GM23338 (cell line): Measurements from ENCODE around the gene ITGB2. TPM values are rescaled to one million over a fixed set of nuclear protein-coding genes. Genes with fewer than 3 reads are reported as not detected.

ENCODE experiments used
- ATAC-seq: fragments of 200-7000 bp; cut with Tn5 transposase; 3 replicates; pipeline ENCODE4 v1.9.1; 2020
- DNase-seq: peaks from one replicate; pipeline ENCODE4 v3.0.0-alpha.2; 2015; ENCODE audit warnings: low spot score
- H2AFZ ChIP-seq: fragments of 200-600 bp; sonication (generic); 2 replicates; pipeline ENCODE4 v1.8.0; 2016; ENCODE audit warnings: antibody characterized with exemption, mild to moderate bottlenecking, moderate library complexity
- H3F3A ChIP-seq: fragments of 200-600 bp; sonication (generic); replicated peaks from 2 replicates; pipeline ENCODE4 v1.8.0; 2017; ENCODE audit warnings: antibody characterized with exemption, mixed run types, low read depth
- H3K27ac ChIP-seq: fragments of 200-600 bp; sonication (generic); 2 replicates; pipeline ENCODE4 v1.6.1; 2016; ENCODE audit warnings: low read depth
- H3K27me3 ChIP-seq: fragments of 200-600 bp; sonication (generic); 2 replicates; pipeline ENCODE4 v1.8.0; 2016; ENCODE audit warnings: mild to moderate bottlenecking, mixed run types, moderate library complexity; ENCODE audit not compliant: insufficient read depth
- H3K36me3 ChIP-seq: fragments of 200-600 bp; sonication (generic); 2 replicates; pipeline ENCODE4 v1.8.0; 2016; ENCODE audit warnings: mild to moderate bottlenecking; ENCODE audit not compliant: insufficient read depth
- H3K4me1 ChIP-seq: fragments of 200-600 bp; sonication (generic); 2 replicates; pipeline ENCODE4 v1.8.0; 2016; ENCODE audit warnings: mild to moderate bottlenecking, moderate library complexity; ENCODE audit not compliant: insufficient read depth
- H3K4me2 ChIP-seq: fragments of 200-600 bp; sonication (generic); 2 replicates; pipeline ENCODE4 v1.7.1; 2017; ENCODE audit warnings: mixed run types
- H3K4me3 ChIP-seq: fragments of 200-600 bp; sonication (generic); 2 replicates; pipeline ENCODE4 v1.6.1; 2016; ENCODE audit warnings: mixed run types
- H3K79me2 ChIP-seq: fragments of 200-600 bp; sonication (generic); replicated peaks from 2 replicates; pipeline ENCODE4 v1.8.0; 2017; ENCODE audit warnings: mild to moderate bottlenecking; ENCODE audit not compliant: insufficient read depth
- H3K9me2 ChIP-seq: fragments of 200-600 bp; sonication (generic); 2 replicates; pipeline ENCODE4 v1.8.0; 2017; ENCODE audit not compliant: insufficient read depth
- H4K20me1 ChIP-seq: fragments of 200-600 bp; sonication (generic); replicated peaks from 2 replicates; pipeline ENCODE4 v1.8.0; 2017; ENCODE audit warnings: mild to moderate bottlenecking; ENCODE audit not compliant: insufficient read depth
- H3K27ac Mint-ChIP-seq: 2 replicates; pipeline ENCODE4 v1.8.0; 2020; ENCODE audit warnings: inconsistent platforms, mild to moderate bottlenecking, moderate library complexity, mixed read lengths
- H3K27me3 Mint-ChIP-seq: 3 replicates; pipeline ENCODE4 v1.8.0; 2022; ENCODE audit warnings: low read depth, mild to moderate bottlenecking, moderate library complexity, mixed read lengths, inconsistent platforms; ENCODE audit not compliant: insufficient read depth, poor library complexity
- H3K36me3 Mint-ChIP-seq: 3 replicates; pipeline ENCODE4 v1.8.0; 2021; ENCODE audit warnings: low read depth, mild to moderate bottlenecking, inconsistent platforms, moderate library complexity, mixed read lengths
- H3K4me1 Mint-ChIP-seq: 3 replicates; pipeline ENCODE4 v1.8.0; 2020; ENCODE audit warnings: mild to moderate bottlenecking, inconsistent platforms, mixed read lengths
- H3K4me3 Mint-ChIP-seq: 3 replicates; pipeline ENCODE4 v1.8.0; 2021; ENCODE audit warnings: moderate library complexity, mild to moderate bottlenecking, inconsistent platforms, mixed read lengths
- H3K9me3 Mint-ChIP-seq: 3 replicates; pipeline ENCODE4 v1.8.0; 2020; ENCODE audit warnings: moderate library complexity, mild to moderate bottlenecking, inconsistent platforms, mixed read lengths
- CREB1 ChIP-seq: fragments of 250-450 bp; sonication (Bioruptor Pico); IDR thresholded peaks from 2 replicates; pipeline ENCODE4 v1.5.0; 2020; ENCODE audit warnings: low read depth, mild to moderate bottlenecking, moderate library complexity
- EZH2 ChIP-seq: fragments of 200-600 bp; sonication (generic); IDR thresholded peaks from one replicate; pipeline ENCODE4 v1.8.0; 2017; ENCODE audit warnings: antibody characterized with exemption, mild to moderate bottlenecking, low read depth; ENCODE audit not compliant: unreplicated experiment
- JUNB ChIP-seq: IDR thresholded peaks from one replicate; pipeline ENCODE4 v1.6.1; 2016; ENCODE audit warnings: antibody characterized with exemption; ENCODE audit not compliant: unreplicated experiment
- ZNF331 ChIP-seq: fragments of 250-450 bp; sonication (Bioruptor Pico); IDR thresholded peaks from 2 replicates; pipeline ENCODE4 v1.5.0; 2020; ENCODE audit warnings: low read depth, mild to moderate bottlenecking, moderate library complexity
- polyA plus RNA-seq: library from polyadenylated mRNA; unstranded; fragments of >200 nt; fragmentation: Nextera tagmentation; extraction: Ambion mirVana; gene quantifications from 2 replicates; pipeline ENCODE4 v1.2.1, GENCODE V29; 2016
- total RNA-seq: library from RNA; depleted of rRNA; stranded (reverse); fragments of >200 nt; shearing (Covaris generic); gene quantifications from 2 replicates; pipeline ENCODE4 v1.2.3, GENCODE V29; 2014
- TF ChIP-seq, protein P1 (sequence below): IDR thresholded peaks from 2 replicates; pipeline ENCODE4 v1.6.1; 2016; ENCODE audit warnings: antibody characterized with exemption
- TF ChIP-seq, protein P2 (sequence below): fragments of 250-450 bp; sonication (Bioruptor Pico); IDR thresholded peaks from 2 replicates; pipeline ENCODE4 v1.5.0; 2020; ENCODE audit warnings: mild to moderate bottlenecking, moderate library complexity

ITGB2 gene
- total and polyA plus RNA-seq, 2 experiments from 2014 or later: 0.44 to 0.63 TPM

DNA sequence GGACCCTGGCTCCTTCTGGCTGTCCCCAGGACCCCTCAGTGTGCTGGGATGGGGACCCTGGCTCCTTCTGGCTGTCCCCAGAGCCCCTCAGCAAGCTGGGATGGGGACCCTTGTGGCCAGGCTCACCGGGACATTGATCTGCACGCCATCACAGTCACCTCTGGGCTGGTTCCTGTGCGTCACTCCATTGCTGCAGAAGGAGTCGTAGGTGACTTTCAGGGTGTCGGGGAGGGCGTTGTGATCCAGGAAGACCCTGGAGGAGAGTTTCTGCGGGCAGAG lies 27.5 kb downstream of the ITGB2 start:
- no peaks in the 10 kb centered on the region for H3K9me2 ChIP-seq
- H3K4me3 Mint-ChIP-seq: no peak overlapping the region
- no peak for DNase-seq
- no peak overlapping the region for H3K27ac ChIP-seq
- H3K27me3 Mint-ChIP-seq: peaks cover 9% of the 10 kb centered on the region
- no peaks in the 10 kb centered on the region for H3K4me1 ChIP-seq
- H3K4me2 ChIP-seq: no peak overlapping the region
- H3K27ac Mint-ChIP-seq: no peak overlapping the region
- no peak for ATAC-seq
- H3K79me2 ChIP-seq: no peaks in the 10 kb centered on the region
- no peaks in the 10 kb centered on the region for H3K36me3 Mint-ChIP-seq
- H3K9me3 Mint-ChIP-seq: no peaks in the 10 kb centered on the region
- H3K4me3 ChIP-seq: no peak overlapping the region
- no peaks in the 10 kb centered on the region for H4K20me1 ChIP-seq
- no peaks in the 10 kb centered on the region for H3K27me3 ChIP-seq
- H2AFZ ChIP-seq: no peak overlapping the region; the same call in 1 of the 2 replicates
- no peaks in the 10 kb centered on the region for H3F3A ChIP-seq
- peaks cover 6% of the 10 kb centered on the region for H3K4me1 Mint-ChIP-seq
- TF ChIP-seq CREB1 (CRISPR knock-in tag): no peak
- TF ChIP-seq, protein P1, sequence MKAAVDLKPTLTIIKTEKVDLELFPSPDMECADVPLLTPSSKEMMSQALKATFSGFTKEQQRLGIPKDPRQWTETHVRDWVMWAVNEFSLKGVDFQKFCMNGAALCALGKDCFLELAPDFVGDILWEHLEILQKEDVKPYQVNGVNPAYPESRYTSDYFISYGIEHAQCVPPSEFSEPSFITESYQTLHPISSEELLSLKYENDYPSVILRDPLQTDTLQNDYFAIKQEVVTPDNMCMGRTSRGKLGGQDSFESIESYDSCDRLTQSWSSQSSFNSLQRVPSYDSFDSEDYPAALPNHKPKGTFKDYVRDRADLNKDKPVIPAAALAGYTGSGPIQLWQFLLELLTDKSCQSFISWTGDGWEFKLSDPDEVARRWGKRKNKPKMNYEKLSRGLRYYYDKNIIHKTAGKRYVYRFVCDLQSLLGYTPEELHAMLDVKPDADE: no peak
- TF ChIP-seq EZH2: no peak
- TF ChIP-seq JUNB: no peak
- TF ChIP-seq ZNF331 (CRISPR knock-in tag): no peak
- TF ChIP-seq, protein P2, sequence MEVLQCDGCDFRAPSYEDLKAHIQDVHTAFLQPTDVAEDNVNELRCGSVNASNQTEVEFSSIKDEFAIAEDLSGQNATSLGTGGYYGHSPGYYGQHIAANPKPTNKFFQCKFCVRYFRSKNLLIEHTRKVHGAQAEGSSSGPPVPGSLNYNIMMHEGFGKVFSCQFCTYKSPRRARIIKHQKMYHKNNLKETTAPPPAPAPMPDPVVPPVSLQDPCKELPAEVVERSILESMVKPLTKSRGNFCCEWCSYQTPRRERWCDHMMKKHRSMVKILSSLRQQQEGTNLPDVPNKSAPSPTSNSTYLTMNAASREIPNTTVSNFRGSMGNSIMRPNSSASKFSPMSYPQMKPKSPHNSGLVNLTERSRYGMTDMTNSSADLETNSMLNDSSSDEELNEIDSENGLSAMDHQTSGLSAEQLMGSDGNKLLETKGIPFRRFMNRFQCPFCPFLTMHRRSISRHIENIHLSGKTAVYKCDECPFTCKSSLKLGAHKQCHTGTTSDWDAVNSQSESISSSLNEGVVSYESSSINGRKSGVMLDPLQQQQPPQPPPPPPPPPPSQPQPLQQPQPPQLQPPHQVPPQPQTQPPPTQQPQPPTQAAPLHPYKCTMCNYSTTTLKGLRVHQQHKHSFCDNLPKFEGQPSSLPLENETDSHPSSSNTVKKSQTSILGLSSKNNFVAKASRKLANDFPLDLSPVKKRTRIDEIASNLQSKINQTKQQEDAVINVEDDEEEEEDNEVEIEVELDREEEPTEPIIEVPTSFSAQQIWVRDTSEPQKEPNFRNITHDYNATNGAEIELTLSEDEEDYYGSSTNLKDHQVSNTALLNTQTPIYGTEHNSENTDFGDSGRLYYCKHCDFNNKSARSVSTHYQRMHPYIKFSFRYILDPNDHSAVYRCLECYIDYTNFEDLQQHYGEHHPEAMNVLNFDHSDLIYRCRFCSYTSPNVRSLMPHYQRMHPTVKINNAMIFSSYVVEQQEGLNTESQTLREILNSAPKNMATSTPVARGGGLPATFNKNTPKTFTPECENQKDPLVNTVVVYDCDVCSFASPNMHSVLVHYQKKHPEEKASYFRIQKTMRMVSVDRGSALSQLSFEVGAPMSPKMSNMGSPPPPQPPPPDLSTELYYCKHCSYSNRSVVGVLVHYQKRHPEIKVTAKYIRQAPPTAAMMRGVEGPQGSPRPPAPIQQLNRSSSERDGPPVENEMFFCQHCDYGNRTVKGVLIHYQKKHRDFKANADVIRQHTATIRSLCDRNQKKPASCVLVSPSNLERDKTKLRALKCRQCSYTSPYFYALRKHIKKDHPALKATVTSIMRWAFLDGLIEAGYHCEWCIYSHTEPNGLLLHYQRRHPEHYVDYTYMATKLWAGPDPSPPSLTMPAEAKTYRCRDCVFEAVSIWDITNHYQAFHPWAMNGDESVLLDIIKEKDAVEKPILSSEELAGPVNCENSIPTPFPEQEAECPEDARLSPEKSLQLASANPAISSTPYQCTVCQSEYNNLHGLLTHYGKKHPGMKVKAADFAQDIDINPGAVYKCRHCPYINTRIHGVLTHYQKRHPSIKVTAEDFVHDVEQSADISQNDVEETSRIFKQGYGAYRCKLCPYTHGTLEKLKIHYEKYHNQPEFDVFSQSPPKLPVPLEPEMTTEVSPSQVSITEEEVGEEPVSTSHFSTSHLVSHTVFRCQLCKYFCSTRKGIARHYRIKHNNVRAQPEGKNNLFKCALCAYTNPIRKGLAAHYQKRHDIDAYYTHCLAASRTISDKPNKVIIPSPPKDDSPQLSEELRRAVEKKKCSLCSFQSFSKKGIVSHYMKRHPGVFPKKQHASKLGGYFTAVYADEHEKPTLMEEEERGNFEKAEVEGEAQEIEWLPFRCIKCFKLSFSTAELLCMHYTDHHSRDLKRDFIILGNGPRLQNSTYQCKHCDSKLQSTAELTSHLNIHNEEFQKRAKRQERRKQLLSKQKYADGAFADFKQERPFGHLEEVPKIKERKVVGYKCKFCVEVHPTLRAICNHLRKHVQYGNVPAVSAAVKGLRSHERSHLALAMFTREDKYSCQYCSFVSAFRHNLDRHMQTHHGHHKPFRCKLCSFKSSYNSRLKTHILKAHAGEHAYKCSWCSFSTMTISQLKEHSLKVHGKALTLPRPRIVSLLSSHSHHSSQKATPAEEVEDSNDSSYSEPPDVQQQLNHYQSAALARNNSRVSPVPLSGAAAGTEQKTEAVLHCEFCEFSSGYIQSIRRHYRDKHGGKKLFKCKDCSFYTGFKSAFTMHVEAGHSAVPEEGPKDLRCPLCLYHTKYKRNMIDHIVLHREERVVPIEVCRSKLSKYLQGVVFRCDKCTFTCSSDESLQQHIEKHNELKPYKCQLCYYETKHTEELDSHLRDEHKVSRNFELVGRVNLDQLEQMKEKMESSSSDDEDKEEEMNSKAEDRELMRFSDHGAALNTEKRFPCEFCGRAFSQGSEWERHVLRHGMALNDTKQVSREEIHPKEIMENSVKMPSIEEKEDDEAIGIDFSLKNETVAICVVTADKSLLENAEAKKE: no peak
- H3K36me3 ChIP-seq: no peaks in the 10 kb centered on the region
